ENCODE data around the gene DNAJC13. TPM values are rescaled to one million over a fixed set of nuclear protein-coding genes. Genes with fewer than 3 reads are reported as not detected.
"Not testable (repeated sequence)": the region's sequence is repeated elsewhere in the genome, so short reads cannot be mapped to it uniquely, and the experiment has no call there.

DNAJC13 gene
- total RNA-seq, 2 donors from 2014 or later: 39.4 to 40.5 TPM

GRCh38 chr3:132395126-132395525, 22.2 kb upstream of the DNAJC13 start:
- DNase-seq: no peak
- TF ChIP-seq, protein P1, sequence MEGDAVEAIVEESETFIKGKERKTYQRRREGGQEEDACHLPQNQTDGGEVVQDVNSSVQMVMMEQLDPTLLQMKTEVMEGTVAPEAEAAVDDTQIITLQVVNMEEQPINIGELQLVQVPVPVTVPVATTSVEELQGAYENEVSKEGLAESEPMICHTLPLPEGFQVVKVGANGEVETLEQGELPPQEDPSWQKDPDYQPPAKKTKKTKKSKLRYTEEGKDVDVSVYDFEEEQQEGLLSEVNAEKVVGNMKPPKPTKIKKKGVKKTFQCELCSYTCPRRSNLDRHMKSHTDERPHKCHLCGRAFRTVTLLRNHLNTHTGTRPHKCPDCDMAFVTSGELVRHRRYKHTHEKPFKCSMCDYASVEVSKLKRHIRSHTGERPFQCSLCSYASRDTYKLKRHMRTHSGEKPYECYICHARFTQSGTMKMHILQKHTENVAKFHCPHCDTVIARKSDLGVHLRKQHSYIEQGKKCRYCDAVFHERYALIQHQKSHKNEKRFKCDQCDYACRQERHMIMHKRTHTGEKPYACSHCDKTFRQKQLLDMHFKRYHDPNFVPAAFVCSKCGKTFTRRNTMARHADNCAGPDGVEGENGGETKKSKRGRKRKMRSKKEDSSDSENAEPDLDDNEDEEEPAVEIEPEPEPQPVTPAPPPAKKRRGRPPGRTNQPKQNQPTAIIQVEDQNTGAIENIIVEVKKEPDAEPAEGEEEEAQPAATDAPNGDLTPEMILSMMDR (conservative IDR thresholded peaks at IDR 0.05): peak; percentile 34
- no peaks in the 10 kb centered on the region for H3K4me1 ChIP-seq (ENCODE audit: control insufficient read depth, insufficient read depth, low read length)
- no peaks in the 10 kb centered on the region for H3K9me3 ChIP-seq (ENCODE audit: control insufficient read depth, low read length)
- Mint-ChIP-seq H3K27me3 (ENCODE audit: insufficient read depth) (no peaks in the 10 kb centered on the region), H3K9me3 (peaks cover 5% of the 10 kb centered on the region), H3K4me1 (no peaks in the 10 kb centered on the region), H3K4me3 (no peak overlapping the region), H3K36me3 (ENCODE audit: low read depth) (peaks cover 5% of the 10 kb centered on the region), H3K27ac (no peak overlapping the region)
- no peaks in the 10 kb centered on the region for H3K36me3 ChIP-seq (ENCODE audit: control insufficient read depth, insufficient read depth, low read length)
- H3K4me3 ChIP-seq (ENCODE audit: low read length): no peak overlapping the region
- no peak overlapping the region for H3K27ac ChIP-seq (ENCODE audit: low read depth, low read length)
- H3K9ac ChIP-seq (ENCODE audit: extremely low read depth, low read length, poor library complexity, severe bottlenecking): no peak overlapping the region
- no peaks in the 10 kb centered on the region for H3K27me3 ChIP-seq (ENCODE audit: control insufficient read depth, insufficient read depth, low read length, poor library complexity, severe bottlenecking)
- 72% methylated on average over 1 of the region's 1 CpG; no CpG with 5 or more reads in 1 of the 2 experiments for WGBS, 2 experiments (ENCODE audit: insufficient coverage in 1 of 2, insufficient read length in 1 of 2)

- Histone ChIP-seq H3K4me3 (ENCODE audit: low read length) (no peak overlapping the region), H3K4me1 (ENCODE audit: control insufficient read depth, insufficient read depth, low read length) (no peaks in the 10 kb centered on the region), H3K36me3 (ENCODE audit: control insufficient read depth, insufficient read depth, low read length) (no peaks in the 10 kb centered on the region), H3K27ac (ENCODE audit: low read depth, low read length) (no peak overlapping the region), H3K9ac (ENCODE audit: extremely low read depth, low read length, poor library complexity, severe bottlenecking) (no peak overlapping the region), H3K9me3 (ENCODE audit: control insufficient read depth, low read length) (no peaks in the 10 kb centered on the region), H3K27me3 (ENCODE audit: control insufficient read depth, insufficient read depth, low read length, poor library complexity, severe bottlenecking) (no peaks in the 10 kb centered on the region)
- no peaks in the 10 kb centered on the region for H3K36me3 Mint-ChIP-seq (ENCODE audit: low read depth)
- DNase-seq: no peak
- H3K27ac Mint-ChIP-seq: no peak overlapping the region
- H3K4me1 Mint-ChIP-seq: no peaks in the 10 kb centered on the region
- no peak overlapping the region for H3K4me3 Mint-ChIP-seq
- TF ChIP-seq, protein P1 (conservative IDR thresholded peaks at IDR 0.05): no peak
- peaks cover 5% of the 10 kb centered on the region for H3K9me3 Mint-ChIP-seq
- no peaks in the 10 kb centered on the region for H3K27me3 Mint-ChIP-seq (ENCODE audit: insufficient read depth)
- WGBS, 2 experiments (ENCODE audit: insufficient coverage in 1 of 2, insufficient read length in 1 of 2): 92 to 95% methylated on average over 6 to 24 of the region's 24 CpGs
These were observed 21.0 kb upstream of the DNAJC13 start for GRCh38 chr3:132396255-132396654.

DNA sequence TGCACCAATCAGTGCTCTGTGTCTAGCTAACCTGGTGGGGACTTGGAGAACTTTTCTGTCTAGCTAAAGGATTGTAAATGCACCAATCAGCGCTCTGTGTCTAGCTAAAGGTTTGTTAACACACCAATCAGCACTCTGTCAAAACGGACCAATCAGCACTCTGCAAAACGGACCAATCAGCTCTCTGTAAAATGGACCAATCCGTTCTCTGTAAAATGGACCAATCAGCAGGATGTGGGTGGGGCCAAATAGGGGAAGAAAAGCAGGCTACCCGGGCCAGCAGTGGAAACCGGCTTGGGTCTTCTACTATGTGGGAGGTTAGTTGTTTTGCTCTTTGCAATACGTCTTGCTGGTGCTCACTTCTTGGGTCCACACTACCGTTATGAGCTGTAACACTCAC, 20.5 kb upstream of the DNAJC13 start:
- H3K9me3 ChIP-seq (ENCODE audit: control insufficient read depth, low read length); H3K36me3 ChIP-seq (ENCODE audit: control insufficient read depth, insufficient read depth, low read length); H3K27me3 Mint-ChIP-seq (ENCODE audit: insufficient read depth); DNase-seq; H3K27me3 ChIP-seq (ENCODE audit: control insufficient read depth, insufficient read depth, low read length, poor library complexity, severe bottlenecking); H3K36me3 Mint-ChIP-seq (ENCODE audit: low read depth); H3K4me1 ChIP-seq (ENCODE audit: control insufficient read depth, insufficient read depth, low read length); H3K27ac Mint-ChIP-seq; H3K9ac ChIP-seq (ENCODE audit: extremely low read depth, low read length, poor library complexity, severe bottlenecking); H3K4me3 Mint-ChIP-seq; H3K9me3 Mint-ChIP-seq; H3K4me3 ChIP-seq (ENCODE audit: low read length); H3K4me1 Mint-ChIP-seq; H3K27ac ChIP-seq (ENCODE audit: low read depth, low read length): not testable (repeated sequence)
- 96 to 100% methylated on average over 3 to 8 of the region's 8 CpGs for WGBS, 2 experiments (ENCODE audit: insufficient coverage in 1 of 2, insufficient read length in 1 of 2)

All from endodermal cell (in vitro differentiated cells).